Gastroesophageal sphincter (tissue), 3 donors: ENCODE measurements around the gene TNXB.

Experiments
- POLR2A ChIP-seq, 2 donors: fragments of 450-650 bp; IDR thresholded peaks; one replicate each; pipeline ENCODE4 v1.6.1; 2017; ENCODE audit warnings: antibody characterized with exemption in 2 of 2, mild to moderate bottlenecking in 2 of 2, moderate library complexity in 1 of 2
- POLR2AphosphoS5 ChIP-seq: sonication (generic); formaldehyde crosslinking; IDR thresholded peaks from one replicate; pipeline ENCODE4 v1.6.1; 2017; ENCODE audit warnings: antibody characterized with exemption
- TF ChIP-seq, protein P1 (sequence below), 4 experiments: fragments of 200-600 bp in 2 of 4; fragments of 450-650 bp in 2 of 4; sonication (generic) in 1 of 4; IDR thresholded peaks; one replicate each; pipeline ENCODE4 v1.5.1; 2017 to 2019; ENCODE audit warnings: antibody characterized with exemption in 4 of 4, mild to moderate bottlenecking in 2 of 4, moderate library complexity in 2 of 4

DNA sequence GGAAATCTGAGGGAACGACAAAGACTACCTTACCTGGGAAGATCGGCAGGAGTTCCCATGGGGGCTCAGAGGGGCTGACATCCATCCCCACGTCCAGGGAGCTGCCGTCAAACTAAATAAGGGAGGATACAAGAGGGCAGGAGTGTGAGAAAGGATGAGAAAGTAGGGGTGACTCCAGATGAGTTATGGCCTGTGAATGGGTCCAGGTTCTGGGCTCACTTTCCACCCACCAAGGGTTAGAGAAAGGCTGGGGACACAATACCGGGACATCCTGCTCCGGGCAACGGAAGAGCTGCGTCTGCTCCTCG is 18.2 kb upstream of the TNXB start:
- TF ChIP-seq, protein P1, sequence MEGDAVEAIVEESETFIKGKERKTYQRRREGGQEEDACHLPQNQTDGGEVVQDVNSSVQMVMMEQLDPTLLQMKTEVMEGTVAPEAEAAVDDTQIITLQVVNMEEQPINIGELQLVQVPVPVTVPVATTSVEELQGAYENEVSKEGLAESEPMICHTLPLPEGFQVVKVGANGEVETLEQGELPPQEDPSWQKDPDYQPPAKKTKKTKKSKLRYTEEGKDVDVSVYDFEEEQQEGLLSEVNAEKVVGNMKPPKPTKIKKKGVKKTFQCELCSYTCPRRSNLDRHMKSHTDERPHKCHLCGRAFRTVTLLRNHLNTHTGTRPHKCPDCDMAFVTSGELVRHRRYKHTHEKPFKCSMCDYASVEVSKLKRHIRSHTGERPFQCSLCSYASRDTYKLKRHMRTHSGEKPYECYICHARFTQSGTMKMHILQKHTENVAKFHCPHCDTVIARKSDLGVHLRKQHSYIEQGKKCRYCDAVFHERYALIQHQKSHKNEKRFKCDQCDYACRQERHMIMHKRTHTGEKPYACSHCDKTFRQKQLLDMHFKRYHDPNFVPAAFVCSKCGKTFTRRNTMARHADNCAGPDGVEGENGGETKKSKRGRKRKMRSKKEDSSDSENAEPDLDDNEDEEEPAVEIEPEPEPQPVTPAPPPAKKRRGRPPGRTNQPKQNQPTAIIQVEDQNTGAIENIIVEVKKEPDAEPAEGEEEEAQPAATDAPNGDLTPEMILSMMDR (IDR thresholded peaks at IDR 0.05), result no peak
- TF ChIP-seq POLR2AphosphoS5, result no peak
- no peak for TF ChIP-seq POLR2A (IDR thresholded peaks at IDR 0.05)
